Measurements from ENCODE around the gene GUF1.

GRCh38 chr4:44646151-44646550, 32.1 kb upstream of the GUF1 start:
- no peak for TF ChIP-seq POLR2A (IDR thresholded peaks at IDR 0.05; ENCODE audit: low read depth)
- TF ChIP-seq CTCF (IDR thresholded peaks at IDR 0.05), result no peak

Measured in esophagus muscularis mucosa (tissue), 3 donors.